Neural crest cell (in vitro differentiated cells): ENCODE results near the gene DENND1B. TPM values are rescaled to one million over a fixed set of nuclear protein-coding genes. Genes with fewer than 3 reads are reported as not detected.

Source experiments
- DNase-seq: peaks from one replicate; pipeline ENCODE4 v3.0.0; 2021; ENCODE audit warnings: low read depth, mixed read lengths, low spot score
- H3K27ac Mint-ChIP-seq: one replicate; pipeline ENCODE4 v1.8.0; 2021; ENCODE audit warnings: mild to moderate bottlenecking, mixed read lengths; ENCODE audit not compliant: unreplicated experiment
- H3K27me3 Mint-ChIP-seq: 2 replicates; pipeline ENCODE4 v1.8.0; 2021; ENCODE audit warnings: low read depth, mild to moderate bottlenecking, mixed read lengths
- H3K36me3 Mint-ChIP-seq: 2 replicates; pipeline ENCODE4 v1.8.0; 2021; ENCODE audit warnings: low read depth, mild to moderate bottlenecking, mixed read lengths
- H3K4me1 Mint-ChIP-seq: 2 replicates; pipeline ENCODE4 v1.8.0; 2021; ENCODE audit warnings: mixed read lengths
- H3K4me3 Mint-ChIP-seq: one replicate; pipeline ENCODE4 v1.8.0; 2021; ENCODE audit warnings: mild to moderate bottlenecking, mixed read lengths
- H3K9me3 Mint-ChIP-seq: 2 replicates; pipeline ENCODE4 v1.8.0; 2021; ENCODE audit warnings: mixed read lengths
- total RNA-seq: library from RNA; stranded (reverse); gene quantifications from 2 replicates; pipeline ENCODE4 v1.2.1, GENCODE V29; 2021
- TF ChIP-seq, protein P1 (sequence below): fragments of 200-600 bp; sonication (generic); conservative IDR thresholded peaks from 2 replicates; pipeline ENCODE4 v1.5.0; 2021; ENCODE audit warnings: antibody characterized with exemption, mild to moderate bottlenecking

The DENND1B gene
- total RNA-seq, 1 donor from 2014 or later: 6.5 TPM

DNA sequence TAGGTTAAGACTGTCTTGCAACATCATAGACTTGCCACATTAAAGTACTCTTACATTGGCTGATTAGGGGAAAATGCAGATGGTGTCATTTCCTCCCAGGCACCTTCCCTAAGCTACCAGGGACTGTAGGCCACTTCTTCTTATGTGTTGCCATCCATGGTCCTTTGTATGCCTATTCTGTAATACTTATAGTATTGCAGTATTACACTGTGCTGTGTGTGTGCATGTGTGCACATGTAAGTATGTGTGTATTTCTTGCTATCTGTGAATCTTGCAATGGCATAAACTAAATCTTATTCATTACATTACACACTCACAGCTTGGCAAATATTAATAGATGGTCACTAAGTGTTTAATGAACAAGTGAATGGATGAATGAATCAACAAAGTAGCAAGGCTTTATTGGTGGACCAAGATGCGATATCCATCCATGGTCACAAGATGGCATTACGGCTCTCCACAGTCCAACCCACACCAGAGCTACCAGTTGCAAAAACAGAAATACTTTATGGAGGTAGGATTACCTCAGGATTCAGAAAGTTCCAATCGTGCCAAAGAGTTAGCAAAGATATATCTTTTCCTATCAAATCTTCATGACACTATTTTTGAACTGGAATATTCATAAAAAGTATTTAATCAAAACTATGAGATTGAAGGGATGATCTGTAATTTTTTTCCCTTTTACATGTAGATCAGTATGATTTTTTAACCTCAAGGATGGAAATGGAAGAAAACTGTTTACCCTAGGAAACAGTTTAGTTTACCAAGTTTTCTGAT is 160.2 kb downstream of the DENND1B start:
- Mint-ChIP-seq H3K4me1 (no peaks in the 10 kb centered on the region), H3K9me3 (no peaks in the 10 kb centered on the region), H3K36me3 (no peaks in the 10 kb centered on the region), H3K27me3 (no peaks in the 10 kb centered on the region), H3K4me3 (no peak overlapping the region), H3K27ac (no peak overlapping the region)
- peak; percentile 16 for DNase-seq
- TF ChIP-seq, protein P1, sequence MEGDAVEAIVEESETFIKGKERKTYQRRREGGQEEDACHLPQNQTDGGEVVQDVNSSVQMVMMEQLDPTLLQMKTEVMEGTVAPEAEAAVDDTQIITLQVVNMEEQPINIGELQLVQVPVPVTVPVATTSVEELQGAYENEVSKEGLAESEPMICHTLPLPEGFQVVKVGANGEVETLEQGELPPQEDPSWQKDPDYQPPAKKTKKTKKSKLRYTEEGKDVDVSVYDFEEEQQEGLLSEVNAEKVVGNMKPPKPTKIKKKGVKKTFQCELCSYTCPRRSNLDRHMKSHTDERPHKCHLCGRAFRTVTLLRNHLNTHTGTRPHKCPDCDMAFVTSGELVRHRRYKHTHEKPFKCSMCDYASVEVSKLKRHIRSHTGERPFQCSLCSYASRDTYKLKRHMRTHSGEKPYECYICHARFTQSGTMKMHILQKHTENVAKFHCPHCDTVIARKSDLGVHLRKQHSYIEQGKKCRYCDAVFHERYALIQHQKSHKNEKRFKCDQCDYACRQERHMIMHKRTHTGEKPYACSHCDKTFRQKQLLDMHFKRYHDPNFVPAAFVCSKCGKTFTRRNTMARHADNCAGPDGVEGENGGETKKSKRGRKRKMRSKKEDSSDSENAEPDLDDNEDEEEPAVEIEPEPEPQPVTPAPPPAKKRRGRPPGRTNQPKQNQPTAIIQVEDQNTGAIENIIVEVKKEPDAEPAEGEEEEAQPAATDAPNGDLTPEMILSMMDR: peak; percentile 74

DNA sequence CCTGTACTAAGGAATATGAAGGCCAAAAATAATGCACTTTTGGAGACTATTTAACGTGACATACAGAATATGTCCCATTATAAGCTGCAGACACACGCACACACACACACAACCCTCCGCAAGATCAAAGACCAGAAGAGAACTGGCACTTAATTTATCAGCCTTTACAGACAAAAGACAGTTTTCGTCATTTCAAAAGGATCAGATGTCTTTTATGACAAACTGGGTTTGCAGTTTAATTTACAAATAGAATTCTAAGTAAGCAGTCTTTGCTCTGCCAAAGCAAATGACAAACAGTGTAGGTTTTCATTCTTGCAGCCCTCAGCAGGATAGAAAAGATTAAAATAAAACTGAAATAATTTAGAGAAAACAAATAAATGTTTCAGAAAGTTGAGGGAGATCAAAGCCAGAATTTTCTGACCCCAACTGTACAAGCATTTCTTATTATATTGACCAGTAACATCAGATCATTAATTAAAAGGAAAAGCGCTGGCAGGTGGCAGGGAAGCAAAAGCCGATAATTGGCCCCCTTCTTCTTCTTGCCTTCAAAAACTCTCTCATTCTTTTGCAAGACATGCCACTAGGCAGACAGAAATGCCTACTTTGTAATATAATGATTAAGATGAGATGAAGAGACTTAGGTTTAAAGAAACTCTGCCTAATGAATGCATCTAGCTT is 169.0 kb downstream of the DENND1B start:
- TF ChIP-seq, protein P1: no peak
- H3K36me3 Mint-ChIP-seq: no peaks in the 10 kb centered on the region
- no peak overlapping the region for H3K27ac Mint-ChIP-seq
- no peaks in the 10 kb centered on the region for H3K27me3 Mint-ChIP-seq
- no peaks in the 10 kb centered on the region for H3K9me3 Mint-ChIP-seq
- H3K4me3 Mint-ChIP-seq: no peak overlapping the region
- peaks cover 11% of the 10 kb centered on the region for H3K4me1 Mint-ChIP-seq
- no peak for DNase-seq

DNA sequence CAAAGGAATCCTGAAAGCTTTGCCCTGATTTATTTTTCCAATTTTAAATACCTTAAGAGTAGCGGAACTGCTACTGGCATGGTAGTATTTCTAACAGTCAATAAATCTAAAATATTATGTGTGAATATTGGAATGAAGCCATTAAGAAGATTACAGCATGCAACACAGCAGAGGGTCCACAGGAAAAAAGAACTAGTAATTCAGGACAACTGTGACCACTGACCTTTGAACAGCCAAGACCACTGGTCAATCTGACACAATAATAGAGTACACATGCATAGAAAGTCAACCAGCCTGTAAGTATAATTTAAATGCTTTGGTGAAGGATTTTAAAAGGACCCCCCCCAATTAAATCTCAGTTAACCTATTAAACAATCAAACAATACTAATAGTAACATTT is 171.0 kb downstream of the DENND1B start:
- H3K27me3 Mint-ChIP-seq: no peaks in the 10 kb centered on the region
- H3K4me3 Mint-ChIP-seq: no peak overlapping the region
- H3K27ac Mint-ChIP-seq: no peak overlapping the region
- H3K4me1 Mint-ChIP-seq: peaks cover 11% of the 10 kb centered on the region
- no peak for DNase-seq
- H3K36me3 Mint-ChIP-seq: no peaks in the 10 kb centered on the region
- no peaks in the 10 kb centered on the region for H3K9me3 Mint-ChIP-seq
- TF ChIP-seq, protein P1: no peak

DNA sequence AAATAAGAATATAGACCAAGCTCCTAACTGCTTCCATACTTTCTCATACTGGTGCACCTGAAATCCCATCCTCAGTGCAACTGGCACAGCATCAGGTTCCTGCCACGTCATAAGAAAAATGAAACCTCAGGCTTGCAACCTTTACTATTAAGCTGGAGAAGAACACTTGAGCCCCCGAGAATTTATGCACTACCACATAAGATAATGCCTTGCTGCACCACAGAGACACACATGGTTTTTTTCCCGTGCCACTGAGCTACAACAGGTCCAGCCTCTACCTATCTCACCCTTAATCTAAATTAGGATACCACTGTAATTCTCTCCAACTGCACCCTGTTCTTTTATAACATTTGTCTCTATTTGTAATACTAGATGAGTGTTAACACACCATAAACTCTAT is 174.5 kb downstream of the DENND1B start:
- H3K27me3 Mint-ChIP-seq: no peaks in the 10 kb centered on the region
- no peak overlapping the region for H3K4me3 Mint-ChIP-seq
- DNase-seq: no peak
- H3K9me3 Mint-ChIP-seq: no peaks in the 10 kb centered on the region
- H3K4me1 Mint-ChIP-seq: peaks cover 7% of the 10 kb centered on the region
- TF ChIP-seq, protein P1: no peak
- no peaks in the 10 kb centered on the region for H3K36me3 Mint-ChIP-seq
- H3K27ac Mint-ChIP-seq: no peak overlapping the region

DNA sequence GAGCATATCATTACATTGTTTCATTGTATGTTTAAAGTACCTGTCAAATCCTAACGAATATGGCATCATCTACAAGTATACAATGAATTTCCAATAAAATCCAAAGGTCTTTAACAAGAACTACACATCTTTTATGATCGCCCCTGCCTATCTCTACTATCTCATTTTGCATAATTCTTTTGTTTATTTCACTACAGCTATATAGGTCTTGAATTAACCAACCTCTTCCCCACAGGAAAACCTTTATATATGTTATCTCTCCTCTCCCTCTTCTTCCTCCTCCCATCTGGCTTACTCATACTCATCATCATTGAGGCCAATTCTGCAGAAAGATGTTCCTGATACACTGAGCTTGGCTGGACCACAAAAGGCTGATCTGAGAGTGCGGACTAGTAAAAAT is 175.5 kb downstream of the DENND1B start:
- Mint-ChIP-seq H3K27ac (no peak overlapping the region), H3K4me3 (no peak overlapping the region), H3K27me3 (no peaks in the 10 kb centered on the region), H3K4me1 (peaks cover 7% of the 10 kb centered on the region), H3K9me3 (no peaks in the 10 kb centered on the region), H3K36me3 (no peaks in the 10 kb centered on the region)
- TF ChIP-seq, protein P1: no peak
- DNase-seq: no peak
